Stimulated activated naive CD8-positive, alpha-beta T cell treated with anti-CD3 and anti-CD28 coated beads, Interleukin-15, Interleukin-2, amounts not matched to agents 100 ng/mL and 50 ng/mL, for 24 hours (primary cell): ENCODE data around the gene ALDH9A1.
"Not testable (repeated sequence)": the region's sequence is repeated elsewhere in the genome, so short reads cannot be mapped to it uniquely, and the experiment has no call there.

ENCODE experiments used
- H3K27ac Mint-ChIP-seq: one replicate; pipeline ENCODE4 v1.8.0; 2021; ENCODE audit warnings: mild to moderate bottlenecking, mixed read lengths
- H3K27me3 Mint-ChIP-seq: one replicate; pipeline ENCODE4 v1.8.0; 2021; ENCODE audit warnings: mixed read lengths
- H3K36me3 Mint-ChIP-seq: one replicate; pipeline ENCODE4 v1.8.0; 2021; ENCODE audit warnings: low read depth, mixed read lengths
- H3K4me1 Mint-ChIP-seq: one replicate; pipeline ENCODE4 v1.8.0; 2021; ENCODE audit warnings: low read depth, mixed read lengths
- H3K4me3 Mint-ChIP-seq: one replicate; pipeline ENCODE4 v1.8.0; 2021; ENCODE audit warnings: mild to moderate bottlenecking, mixed read lengths
- H3K9me3 Mint-ChIP-seq: one replicate; pipeline ENCODE4 v1.8.0; 2021; ENCODE audit warnings: mixed read lengths

Gene ALDH9A1

DNA sequence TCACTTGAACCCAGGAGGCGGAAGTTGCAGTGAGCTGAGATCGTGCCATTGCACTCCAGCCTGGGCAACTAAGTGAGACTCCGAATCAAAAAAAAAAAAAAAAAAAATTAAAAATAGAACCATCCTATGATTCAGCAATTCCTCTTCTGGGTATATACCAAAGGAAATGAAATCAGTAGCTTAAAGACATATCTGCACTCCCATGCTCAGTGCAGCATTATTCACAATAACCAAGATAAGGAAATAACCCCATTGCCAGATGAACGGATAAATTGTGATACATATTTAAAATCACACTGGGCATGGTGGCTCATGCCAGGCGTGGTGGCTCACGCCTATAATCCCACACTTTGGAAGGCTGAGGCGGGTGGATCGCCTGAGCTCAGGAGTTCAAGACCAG, 23.8 kb downstream of the ALDH9A1 start:
- Mint-ChIP-seq H3K9me3 (no peaks in the 10 kb centered on the region), H3K27me3 (no peaks in the 10 kb centered on the region), H3K4me3 (no peak overlapping the region), H3K27ac (no peak overlapping the region), H3K36me3 (peaks cover 69% of the 10 kb centered on the region), H3K4me1 (peaks cover 14% of the 10 kb centered on the region)

DNA sequence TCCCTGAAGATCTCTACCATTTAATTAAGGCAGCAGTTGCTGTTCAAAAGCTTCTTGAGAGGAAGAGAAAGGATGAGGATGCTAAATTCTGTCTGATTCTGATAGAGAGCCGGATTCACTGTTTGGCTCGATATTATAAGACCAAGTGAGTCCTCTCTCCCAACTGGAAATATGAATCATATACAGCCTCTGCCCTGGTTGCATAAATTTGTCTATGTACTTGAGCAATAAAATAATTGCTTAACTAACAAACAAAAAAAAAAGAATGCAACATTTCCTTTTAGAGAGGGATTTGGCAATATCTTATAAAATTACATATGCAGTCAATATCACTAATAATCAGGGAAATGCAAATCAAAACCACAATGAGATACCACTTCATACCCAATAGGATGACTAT, 26.8 kb downstream of the ALDH9A1 start:
- Mint-ChIP-seq H3K4me1 (no peaks in the 10 kb centered on the region), H3K9me3 (no peaks in the 10 kb centered on the region), H3K27ac (no peak overlapping the region), H3K36me3 (peaks cover 76% of the 10 kb centered on the region), H3K4me3 (no peak overlapping the region), H3K27me3 (no peaks in the 10 kb centered on the region)

DNA sequence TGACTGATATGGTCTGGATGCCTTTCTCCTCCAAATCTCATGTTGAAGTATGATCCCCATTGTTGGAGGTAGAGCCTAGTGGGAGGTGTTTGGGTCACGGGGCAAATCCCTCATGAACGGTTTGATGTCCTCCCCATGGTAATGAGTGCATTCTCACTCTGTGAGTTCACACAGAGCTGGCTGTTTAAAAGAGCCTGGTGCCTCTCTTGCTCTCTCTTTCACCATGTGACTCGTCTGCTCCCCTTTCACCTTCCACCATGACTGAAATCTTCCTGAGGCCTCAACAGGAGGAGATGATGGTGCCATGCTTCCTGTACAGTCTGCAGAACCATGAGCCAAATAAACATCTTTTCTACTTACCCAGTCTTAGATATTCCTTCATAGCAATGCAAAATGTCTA, 30.2 kb downstream of the ALDH9A1 start:
- H3K36me3 Mint-ChIP-seq: peaks cover 84% of the 10 kb centered on the region
- H3K27ac Mint-ChIP-seq: no peak overlapping the region
- H3K4me1 Mint-ChIP-seq: peaks cover 8% of the 10 kb centered on the region
- H3K9me3 Mint-ChIP-seq: no peaks in the 10 kb centered on the region
- no peaks in the 10 kb centered on the region for H3K27me3 Mint-ChIP-seq
- no peak overlapping the region for H3K4me3 Mint-ChIP-seq

DNA sequence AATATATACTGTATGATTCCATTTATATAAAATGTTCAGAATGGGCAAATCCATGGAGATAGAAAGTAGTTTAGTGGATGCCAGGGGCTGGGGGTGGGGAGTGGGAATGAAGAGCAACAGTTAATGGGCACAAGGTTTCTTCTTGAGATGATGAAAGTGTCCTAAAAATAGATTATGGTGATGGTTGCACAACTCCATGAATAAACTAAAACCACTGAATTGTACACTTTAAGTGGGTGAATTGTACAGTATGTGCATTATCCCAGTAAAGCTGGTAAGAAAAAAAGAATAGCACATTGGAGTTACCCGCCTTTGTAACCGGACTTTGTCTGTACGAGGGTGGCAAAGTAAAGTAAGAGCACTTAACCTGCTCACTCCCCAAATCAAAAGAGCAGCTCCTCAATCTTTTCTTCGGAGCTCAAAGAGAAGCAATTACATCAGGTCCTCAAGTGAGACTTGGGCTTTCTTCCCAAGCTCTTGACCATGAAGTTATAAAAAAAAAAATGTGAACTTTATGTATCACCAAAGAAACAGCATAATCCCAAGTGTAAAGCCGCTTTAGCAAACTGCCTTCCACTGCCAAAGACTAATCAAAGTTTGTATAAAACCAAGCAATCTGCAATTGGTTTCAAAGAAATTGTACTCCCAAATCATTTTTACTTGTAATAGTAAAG, 32.1 kb downstream of the ALDH9A1 start:
- H3K4me3 Mint-ChIP-seq: no peak overlapping the region
- no peak overlapping the region for H3K27ac Mint-ChIP-seq
- H3K36me3 Mint-ChIP-seq: peaks cover 87% of the 10 kb centered on the region
- H3K27me3 Mint-ChIP-seq: no peaks in the 10 kb centered on the region
- H3K4me1 Mint-ChIP-seq: peaks cover 8% of the 10 kb centered on the region
- H3K9me3 Mint-ChIP-seq: no peaks in the 10 kb centered on the region

DNA sequence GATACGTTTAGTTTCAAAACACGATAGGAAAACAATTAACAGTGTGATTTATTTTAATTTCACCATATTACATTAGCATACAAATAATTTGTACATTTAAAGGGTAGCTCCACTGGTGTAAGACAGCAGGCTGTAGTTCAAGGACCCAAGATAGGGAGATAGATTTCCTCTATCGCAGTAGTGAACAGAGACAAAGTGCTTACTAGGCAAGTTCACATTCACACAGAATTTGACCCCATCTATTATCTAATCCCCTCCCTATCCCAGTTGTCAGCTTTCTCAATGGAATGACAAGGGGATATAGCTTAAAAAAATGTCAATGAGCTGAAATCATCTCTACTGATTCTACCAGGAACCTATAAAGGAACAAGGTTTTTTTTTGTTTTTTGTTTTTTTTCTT, 36.2 kb downstream of the ALDH9A1 start:
- Mint-ChIP-seq H3K36me3 (peaks cover 66% of the 10 kb centered on the region), H3K4me1 (peaks cover 8% of the 10 kb centered on the region), H3K27ac (no peak overlapping the region), H3K4me3 (no peak overlapping the region), H3K27me3 (no peaks in the 10 kb centered on the region), H3K9me3 (no peaks in the 10 kb centered on the region)

DNA sequence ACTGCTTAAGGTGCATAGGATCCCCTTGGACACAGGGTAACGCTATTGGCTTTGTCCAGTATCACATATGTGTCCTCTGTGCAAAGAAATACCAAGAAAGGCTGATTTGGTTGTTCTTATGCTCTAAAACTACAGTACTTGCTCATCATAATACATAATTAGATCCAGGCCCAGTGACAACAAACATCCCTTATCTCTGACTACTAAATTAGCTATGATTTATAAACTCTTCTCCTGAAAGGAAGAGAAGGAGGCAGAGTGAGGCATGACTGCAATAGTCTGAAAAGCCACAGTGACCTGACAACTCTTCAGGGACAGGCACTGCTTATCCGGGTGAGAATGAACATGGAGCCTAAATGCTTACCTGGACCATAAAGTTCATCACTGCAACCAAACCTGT, 36.7 kb downstream of the ALDH9A1 start:
- H3K27me3 Mint-ChIP-seq: no peaks in the 10 kb centered on the region
- H3K4me3 Mint-ChIP-seq: no peak overlapping the region
- H3K9me3 Mint-ChIP-seq: no peaks in the 10 kb centered on the region
- H3K36me3 Mint-ChIP-seq: peaks cover 62% of the 10 kb centered on the region
- H3K4me1 Mint-ChIP-seq: peaks cover 8% of the 10 kb centered on the region
- H3K27ac Mint-ChIP-seq: no peak overlapping the region

DNA sequence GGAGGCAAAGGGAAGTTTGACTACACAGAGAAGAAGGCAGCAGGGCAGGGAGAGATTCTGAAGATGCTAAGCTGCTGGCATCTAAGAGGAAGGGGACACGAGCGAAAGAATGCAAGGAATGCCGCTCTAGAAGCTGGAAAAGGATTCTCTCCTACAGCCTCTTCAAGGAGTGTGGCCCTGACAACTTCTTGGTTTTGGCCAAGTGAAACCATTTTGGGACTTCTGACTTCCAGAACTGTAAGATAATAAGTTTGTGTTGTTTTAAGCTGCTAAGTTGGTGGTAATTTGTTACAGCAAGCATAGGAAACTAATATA, 38.8 kb downstream of the ALDH9A1 start:
- Mint-ChIP-seq H3K27ac (no peak overlapping the region), H3K4me1 (no peaks in the 10 kb centered on the region), H3K4me3 (no peak overlapping the region), H3K36me3 (peaks cover 47% of the 10 kb centered on the region), H3K27me3 (no peaks in the 10 kb centered on the region), H3K9me3 (no peaks in the 10 kb centered on the region)

DNA sequence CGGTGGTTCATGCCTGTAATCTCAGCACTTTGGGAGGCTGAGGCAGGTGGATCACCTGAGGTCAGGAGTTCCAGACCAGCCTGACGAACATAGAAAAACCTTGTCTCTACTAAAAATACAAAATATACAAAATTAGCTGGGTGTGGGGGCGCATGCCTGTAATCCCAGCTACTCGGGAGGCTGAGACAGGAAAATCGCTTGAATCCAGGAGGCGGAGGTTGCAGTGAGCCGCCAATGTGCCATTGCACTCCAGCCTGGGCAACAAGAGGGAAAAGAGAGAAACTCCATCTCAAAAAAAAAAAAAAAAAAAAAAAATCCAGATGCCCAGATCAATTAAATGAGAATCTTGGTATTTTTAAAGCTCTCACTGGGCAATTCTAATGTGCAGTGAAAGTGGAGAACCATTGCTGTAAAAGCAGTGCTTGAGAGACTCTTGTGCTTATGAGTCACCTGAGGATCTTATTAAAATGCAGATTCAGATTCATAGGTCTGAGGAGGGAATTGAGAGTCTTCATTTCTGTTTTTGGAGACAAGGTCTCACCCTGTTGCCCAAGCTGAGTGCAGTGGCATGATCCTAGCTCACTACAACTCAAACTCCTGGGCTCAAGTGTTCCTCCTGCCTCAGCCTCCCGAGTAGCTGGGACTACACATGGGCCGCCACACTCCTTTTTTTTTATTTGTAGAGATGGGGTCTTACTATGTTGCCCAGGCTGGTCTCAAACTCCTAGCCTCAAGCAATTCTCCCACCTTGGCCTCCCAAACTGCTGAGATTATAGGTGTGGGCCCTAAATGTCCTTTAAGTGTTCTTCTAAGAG, 39.4 kb downstream of the ALDH9A1 start:
- H3K9me3 Mint-ChIP-seq, H3K4me3 Mint-ChIP-seq, H3K27me3 Mint-ChIP-seq, H3K4me1 Mint-ChIP-seq, H3K27ac Mint-ChIP-seq: not testable (repeated sequence)
- H3K36me3 Mint-ChIP-seq: peaks cover 48% of the 10 kb centered on the region

DNA sequence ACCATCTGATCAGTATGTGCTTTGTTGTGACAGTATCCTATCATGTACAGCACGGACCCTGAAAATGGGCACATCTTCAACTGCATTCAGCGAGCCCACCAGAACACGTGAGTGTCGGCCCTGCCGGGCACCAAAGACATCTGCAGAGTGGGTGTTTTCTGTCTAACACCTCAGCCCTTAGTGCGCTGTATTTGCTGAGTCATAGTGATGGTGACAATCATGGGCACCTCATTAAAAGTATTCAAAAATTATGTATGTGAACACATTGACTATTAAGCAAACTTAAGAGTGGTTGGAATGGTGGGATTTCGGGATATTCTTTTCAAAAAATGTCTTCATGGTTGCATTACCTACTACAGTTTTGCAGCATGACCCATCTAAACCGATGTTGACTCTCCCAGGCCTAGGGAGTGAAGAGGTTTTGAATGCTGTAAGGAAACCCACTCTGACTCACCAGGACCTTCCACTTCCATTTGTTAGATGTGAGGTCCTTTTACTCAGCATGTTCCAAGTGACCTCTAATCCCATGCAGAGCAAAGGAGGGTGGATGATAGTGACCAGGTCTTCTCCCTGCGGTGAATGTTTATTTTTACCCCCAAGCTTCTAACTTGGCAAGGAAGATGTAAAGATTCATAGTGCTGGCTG, 47.3 kb downstream of the ALDH9A1 start:
- Mint-ChIP-seq H3K36me3 (peaks cover 15% of the 10 kb centered on the region), H3K9me3 (no peaks in the 10 kb centered on the region), H3K27ac (no peak overlapping the region), H3K27me3 (no peaks in the 10 kb centered on the region), H3K4me1 (peaks cover 5% of the 10 kb centered on the region), H3K4me3 (no peak overlapping the region)

DNA sequence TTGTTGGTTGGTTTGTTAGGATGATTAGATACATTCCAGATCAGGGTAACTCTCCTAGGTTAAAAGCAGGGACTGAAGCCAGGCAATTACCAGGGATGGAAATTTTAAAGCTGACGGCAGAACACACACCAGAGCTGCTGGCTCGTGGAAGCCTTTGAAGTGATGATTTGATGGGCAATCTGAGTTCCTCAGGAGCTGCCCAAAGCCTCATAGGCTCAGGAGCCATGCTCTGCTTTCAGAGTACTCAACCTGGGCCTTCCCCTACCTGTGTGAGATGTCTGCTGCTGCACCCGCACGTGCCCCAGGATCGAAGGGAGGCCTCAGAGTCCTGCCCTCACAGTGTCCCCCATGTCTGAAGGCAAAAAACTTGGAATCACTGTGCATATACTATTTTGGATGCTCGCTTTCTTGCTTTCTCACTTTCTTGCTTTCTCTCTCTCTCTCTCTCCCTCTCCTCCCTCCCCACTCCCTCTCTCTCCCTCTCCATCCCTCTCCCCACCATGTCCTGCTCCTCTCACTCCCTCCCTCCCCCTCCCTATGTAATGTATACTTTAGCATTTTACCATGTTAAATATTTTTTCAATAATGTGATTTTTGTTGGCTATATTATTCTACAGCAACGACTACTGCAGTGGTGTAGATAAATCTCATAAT, 49.3 kb downstream of the ALDH9A1 start:
- H3K27ac Mint-ChIP-seq: no peak overlapping the region
- no peaks in the 10 kb centered on the region for H3K9me3 Mint-ChIP-seq
- H3K36me3 Mint-ChIP-seq: peaks cover 7% of the 10 kb centered on the region

DNA sequence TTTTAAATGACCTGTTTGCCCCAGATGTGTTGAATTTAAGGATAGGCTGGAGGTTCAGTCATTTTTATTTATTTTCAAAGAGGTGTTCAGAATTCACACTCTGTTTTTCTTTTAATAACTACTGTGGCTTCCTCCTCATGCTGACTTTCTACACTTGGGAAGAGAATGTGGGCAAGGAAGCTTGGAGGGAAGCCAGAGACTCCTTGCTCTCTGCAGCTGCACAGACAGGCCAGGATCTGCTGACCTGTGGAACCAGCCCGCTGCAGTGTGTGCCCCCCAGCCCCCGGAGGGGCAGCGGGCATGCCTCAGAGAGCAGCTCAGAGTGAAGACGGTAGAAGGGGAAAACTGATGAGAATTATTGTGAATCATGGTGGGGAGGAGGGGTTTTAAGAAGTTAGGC, 50.4 kb downstream of the ALDH9A1 start:
- no peak overlapping the region for H3K27ac Mint-ChIP-seq
- H3K4me1 Mint-ChIP-seq: peaks cover 11% of the 10 kb centered on the region
- peaks cover 5% of the 10 kb centered on the region for H3K36me3 Mint-ChIP-seq
- no peaks in the 10 kb centered on the region for H3K9me3 Mint-ChIP-seq
- H3K4me3 Mint-ChIP-seq: no peak overlapping the region
- no peaks in the 10 kb centered on the region for H3K27me3 Mint-ChIP-seq

More for the DNA sequence above, 49.3 kb downstream of the ALDH9A1 start:
- Mint-ChIP-seq H3K4me1 (peaks cover 11% of the 10 kb centered on the region), H3K27me3 (no peaks in the 10 kb centered on the region), H3K4me3 (no peak overlapping the region)

DNA sequence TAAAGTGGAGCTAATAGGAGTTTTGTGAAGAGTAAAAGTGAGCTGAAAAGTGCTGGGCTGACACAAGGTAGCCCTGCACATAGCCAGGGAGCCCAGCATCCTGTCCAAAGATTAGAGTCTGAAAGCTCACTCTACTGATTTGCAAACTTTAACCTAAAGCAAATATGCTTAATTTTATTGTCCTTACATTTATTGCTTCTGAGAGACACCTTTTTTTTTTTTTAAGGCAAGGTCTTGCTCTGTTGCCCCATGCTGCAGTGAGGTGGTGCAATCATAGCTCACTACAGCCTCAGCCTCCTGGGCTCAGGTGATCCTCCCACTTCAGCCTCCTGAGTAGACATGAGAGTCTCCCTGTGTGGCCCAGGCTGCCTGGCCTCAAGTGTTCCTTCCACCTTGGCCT, 50.8 kb downstream of the ALDH9A1 start:
- no peaks in the 10 kb centered on the region for H3K9me3 Mint-ChIP-seq
- no peak overlapping the region for H3K4me3 Mint-ChIP-seq
- H3K27ac Mint-ChIP-seq: no peak overlapping the region
- peaks cover 11% of the 10 kb centered on the region for H3K4me1 Mint-ChIP-seq
- H3K27me3 Mint-ChIP-seq: no peaks in the 10 kb centered on the region
- H3K36me3 Mint-ChIP-seq: peaks cover 5% of the 10 kb centered on the region

DNA sequence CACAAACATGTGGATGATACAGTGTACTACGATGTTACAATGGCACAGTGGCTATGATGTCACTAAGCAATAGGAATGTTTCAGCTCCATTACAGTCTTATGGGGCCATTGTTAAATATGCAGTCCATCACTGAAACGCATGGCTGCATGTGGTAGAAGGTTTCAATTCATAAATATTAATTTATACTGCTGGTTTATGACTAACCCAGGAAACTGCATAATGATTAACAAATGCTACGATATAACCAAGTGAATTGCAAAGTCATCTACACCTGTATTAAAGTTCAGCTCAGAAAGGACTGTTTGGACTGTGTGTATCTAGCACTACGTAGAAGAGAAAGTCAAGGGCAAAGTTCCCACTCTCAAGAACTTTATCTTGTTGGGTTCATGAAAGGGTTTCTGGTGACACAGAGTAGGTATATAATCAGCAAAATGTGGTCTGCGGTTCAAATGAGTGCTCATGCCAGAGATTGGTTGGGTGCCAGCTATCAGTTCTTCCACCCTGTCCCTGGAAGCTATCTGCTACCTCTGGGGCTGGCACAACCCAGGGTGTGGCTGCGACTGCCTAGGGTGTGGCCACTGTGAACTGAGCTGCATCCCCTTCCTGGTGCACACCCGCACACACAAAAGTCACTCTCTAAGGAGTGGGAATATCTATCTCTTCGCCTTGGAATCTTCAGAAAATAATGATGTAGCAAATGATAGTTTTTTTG, 52.6 kb downstream of the ALDH9A1 start:
- H3K27me3 Mint-ChIP-seq: no peaks in the 10 kb centered on the region
- no peaks in the 10 kb centered on the region for H3K9me3 Mint-ChIP-seq
- peaks cover 15% of the 10 kb centered on the region for H3K4me1 Mint-ChIP-seq
- peaks cover 5% of the 10 kb centered on the region for H3K36me3 Mint-ChIP-seq
- H3K4me3 Mint-ChIP-seq: no peak overlapping the region
- no peak overlapping the region for H3K27ac Mint-ChIP-seq

DNA sequence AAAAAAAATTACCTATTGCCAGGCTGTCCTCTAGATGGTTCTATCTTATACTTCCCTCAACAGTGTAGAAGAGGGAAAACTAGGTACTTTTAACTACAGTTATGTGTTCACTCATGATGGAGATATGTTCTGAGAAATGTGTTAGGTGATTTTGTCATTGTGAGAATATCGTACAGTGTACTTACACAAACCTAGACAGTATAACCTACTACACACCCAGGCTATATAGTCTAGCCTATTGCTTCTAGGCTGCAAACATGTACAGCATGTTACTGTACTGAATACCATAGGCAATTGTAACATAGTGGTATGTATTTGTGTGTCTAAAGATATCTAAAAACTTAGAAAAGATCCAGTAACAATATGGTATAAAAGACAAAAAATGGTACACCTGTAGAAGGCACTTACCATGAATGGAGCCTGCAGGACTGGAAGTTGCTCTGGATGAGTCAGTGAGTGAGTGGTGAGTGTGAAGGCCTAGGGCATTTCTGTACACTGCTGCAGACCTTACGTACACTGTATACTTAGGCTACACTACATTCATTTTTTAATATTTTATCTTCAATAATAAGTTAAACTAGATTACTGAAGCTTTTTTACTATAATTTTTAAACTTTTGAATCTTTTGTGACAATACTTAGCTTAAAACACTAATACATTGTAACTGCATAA, 54.2 kb downstream of the ALDH9A1 start:
- no peak overlapping the region for H3K4me3 Mint-ChIP-seq
- H3K4me1 Mint-ChIP-seq: peaks cover 28% of the 10 kb centered on the region
- no peaks in the 10 kb centered on the region for H3K27me3 Mint-ChIP-seq
- no peaks in the 10 kb centered on the region for H3K36me3 Mint-ChIP-seq
- H3K9me3 Mint-ChIP-seq: no peaks in the 10 kb centered on the region
- H3K27ac Mint-ChIP-seq: no peak overlapping the region
